Activated CD4-positive, alpha-beta T cell treated with anti-CD3 and anti-CD28 coated beads for 1 hour (primary cell): ENCODE data around the gene ZNF468.
A peak's percentile ranks its signal among the peaks of the same experiment; 100 is the strongest.
"Not testable (repeated sequence)": the region's sequence is repeated elsewhere in the genome, so short reads cannot be mapped to it uniquely, and the experiment has no call there.

Experiments
- DNase-seq: peaks from one replicate; pipeline ENCODE4 v3.0.0-alpha.2; 2020

Gene ZNF468

DNA sequence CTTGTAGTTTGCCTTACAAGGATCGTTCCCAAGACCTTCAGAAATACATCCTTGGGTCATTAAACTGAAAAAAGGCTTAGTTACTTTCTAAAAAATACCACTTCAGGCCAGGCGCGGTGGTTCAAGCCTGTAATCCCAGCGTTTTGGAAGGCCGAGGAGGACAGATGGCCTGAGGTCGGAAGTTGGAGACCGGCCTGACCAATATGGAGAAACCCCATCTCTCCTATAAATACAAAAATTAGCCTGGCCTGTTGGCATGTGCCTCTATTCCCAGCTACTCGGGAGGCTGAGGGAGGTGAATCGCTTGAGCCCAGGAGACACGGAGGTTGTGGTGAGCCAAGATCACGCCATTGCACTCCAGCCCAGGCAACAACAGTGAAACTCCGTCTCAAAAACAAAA is 33.7 kb downstream of the ZNF468 start:
- no peak for DNase-seq

GRCh38 chr19:52821204-52821960 is 36.0 kb downstream of the ZNF468 start, which contains the start of gene ZNF28:
Gene ZNF28, minus strand, starts transcription at chr19:52821633. Its CDS starts 3,675 bp downstream, at chr19:52817958.
- DNase-seq: peak; percentile 45

DNA sequence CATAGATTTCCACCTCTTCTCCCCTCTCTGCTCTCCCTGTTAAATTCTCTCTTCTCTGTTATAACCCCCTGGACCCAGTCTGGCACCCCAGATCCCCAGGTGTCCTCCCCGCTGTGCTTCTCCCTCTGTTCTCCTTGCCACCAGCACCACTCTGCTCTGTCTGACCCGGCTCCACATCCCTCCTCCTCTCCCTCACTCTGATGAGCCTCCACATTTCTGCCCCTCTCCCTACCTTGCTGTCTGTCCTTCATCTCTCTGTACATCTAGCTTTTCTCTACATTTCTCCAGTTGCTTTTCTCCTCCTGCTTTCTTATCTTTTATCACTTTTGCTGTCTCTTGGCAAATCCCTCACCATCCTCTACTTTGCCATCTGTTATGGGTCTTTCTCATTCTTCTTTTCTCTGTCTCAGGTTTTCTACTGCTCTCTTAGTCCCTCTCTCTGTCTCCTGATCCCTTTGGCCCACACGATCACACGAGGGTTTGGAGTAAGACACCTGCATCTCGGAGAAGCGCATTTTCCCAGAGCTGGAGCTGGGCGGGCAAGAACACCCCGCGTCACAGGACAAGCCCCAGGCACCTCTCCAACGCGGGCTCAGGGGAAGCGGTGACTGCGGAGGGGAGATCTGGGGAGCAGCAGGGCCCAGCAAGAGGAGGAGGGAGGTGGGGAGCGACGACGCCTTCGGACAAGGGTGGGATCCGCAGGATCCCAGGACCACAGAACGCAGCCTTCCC is 36.8 kb downstream of the ZNF468 start:
- not testable (repeated sequence) for DNase-seq

DNA sequence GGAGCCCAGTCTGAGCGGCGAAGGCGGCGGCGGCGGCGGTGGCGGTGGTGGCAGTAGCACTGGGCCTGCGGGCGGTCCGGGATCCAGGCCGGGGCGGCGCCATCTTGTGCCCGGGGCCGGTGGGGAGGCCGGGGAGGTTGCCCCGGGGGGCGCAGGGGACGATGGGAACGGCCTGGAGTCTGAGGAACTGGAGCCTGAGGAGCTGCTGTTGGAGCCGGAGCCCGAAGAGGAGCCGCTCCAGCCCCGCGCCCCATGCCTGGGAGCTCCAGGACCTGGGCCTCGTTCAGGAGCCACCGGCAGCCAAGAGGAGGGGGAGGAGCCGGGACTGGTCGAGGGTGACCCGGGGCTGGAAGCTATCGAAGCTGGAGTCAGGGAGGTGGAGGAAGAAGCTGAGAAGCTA is 47.6 kb downstream of the ZNF468 start:
- DNase-seq: no peak

GRCh38 chr19:52799950-52800640 is 57.3 kb downstream of the ZNF468 start:
- DNase-seq: not testable (repeated sequence)

DNA sequence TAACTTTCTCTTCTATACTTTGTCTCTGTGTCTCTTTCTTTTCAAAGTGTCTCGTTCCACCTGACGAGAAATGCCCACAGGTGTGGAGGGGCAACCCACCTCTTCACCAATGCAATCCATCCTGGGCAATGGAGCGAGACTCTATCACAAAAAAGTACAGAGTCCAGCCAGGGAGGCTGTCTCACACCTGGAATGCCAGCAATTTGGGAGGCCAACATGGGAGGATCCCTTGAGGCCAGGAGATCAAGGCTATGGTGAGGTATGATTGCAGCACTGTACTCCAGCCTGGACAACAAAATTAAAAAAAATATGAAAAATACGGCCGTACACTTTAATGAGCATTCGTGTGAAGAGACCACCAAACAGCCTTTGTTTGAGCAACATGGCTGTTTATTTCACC is 68.0 kb downstream of the ZNF468 start:
- no peak for DNase-seq
